ENCODE results near the gene DUS3L. TPM values are rescaled to one million over a fixed set of nuclear protein-coding genes. Genes with fewer than 3 reads are reported as not detected.

DUS3L gene
- total RNA-seq, 2 donors from 2014 or later = 40.7 to 55.8 TPM

DNA sequence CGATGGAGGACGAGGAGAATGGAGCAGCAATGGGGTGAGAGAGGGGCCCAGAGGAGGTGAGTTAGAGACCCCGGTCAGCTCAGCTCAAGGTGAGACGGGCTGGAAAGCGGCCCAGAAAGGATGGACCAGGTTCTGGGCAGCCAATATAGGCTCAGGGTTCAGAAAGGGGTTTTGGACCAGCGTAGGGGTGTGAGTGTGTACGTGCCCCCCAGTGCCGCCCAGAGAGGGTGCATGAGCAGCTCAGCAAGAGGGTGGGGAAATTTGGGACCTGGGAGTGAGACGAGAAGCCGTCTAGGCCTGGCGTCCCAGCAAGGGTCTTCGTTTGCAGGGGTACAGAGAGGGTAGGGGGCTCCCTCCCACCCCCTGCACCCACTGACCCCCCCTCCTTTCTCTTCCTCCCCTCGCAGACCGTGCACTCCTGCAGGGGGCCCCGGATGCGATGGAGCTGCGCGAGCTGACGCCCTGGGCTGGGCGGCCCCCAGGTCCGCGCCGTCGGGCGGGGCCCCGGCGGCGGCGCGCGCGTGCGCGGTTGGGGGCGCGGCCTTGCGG, 36.5 kb upstream of the DUS3L start:
- no peaks in the 10 kb centered on the region for H3K27me3 Mint-ChIP-seq (ENCODE audit: low read depth)
- DNase-seq (peak in 1 of 2 donors; percentile 7), ATAC-seq (replicated peaks in 1 of 2) (no peak)
- no peaks in the 10 kb centered on the region for H3K9me3 Mint-ChIP-seq
- peaks cover 8% of the 10 kb centered on the region for H3K4me1 Mint-ChIP-seq (ENCODE audit: low read depth)
- H3K4me3 Mint-ChIP-seq = peak overlapping the region; percentile 98 to 100
- peaks cover 2% of the 10 kb centered on the region in 2 donors for H3K36me3 Mint-ChIP-seq (ENCODE audit: insufficient read depth in 2 of 2)
- peak overlapping the region; percentile 99 for H3K27ac Mint-ChIP-seq

DNA sequence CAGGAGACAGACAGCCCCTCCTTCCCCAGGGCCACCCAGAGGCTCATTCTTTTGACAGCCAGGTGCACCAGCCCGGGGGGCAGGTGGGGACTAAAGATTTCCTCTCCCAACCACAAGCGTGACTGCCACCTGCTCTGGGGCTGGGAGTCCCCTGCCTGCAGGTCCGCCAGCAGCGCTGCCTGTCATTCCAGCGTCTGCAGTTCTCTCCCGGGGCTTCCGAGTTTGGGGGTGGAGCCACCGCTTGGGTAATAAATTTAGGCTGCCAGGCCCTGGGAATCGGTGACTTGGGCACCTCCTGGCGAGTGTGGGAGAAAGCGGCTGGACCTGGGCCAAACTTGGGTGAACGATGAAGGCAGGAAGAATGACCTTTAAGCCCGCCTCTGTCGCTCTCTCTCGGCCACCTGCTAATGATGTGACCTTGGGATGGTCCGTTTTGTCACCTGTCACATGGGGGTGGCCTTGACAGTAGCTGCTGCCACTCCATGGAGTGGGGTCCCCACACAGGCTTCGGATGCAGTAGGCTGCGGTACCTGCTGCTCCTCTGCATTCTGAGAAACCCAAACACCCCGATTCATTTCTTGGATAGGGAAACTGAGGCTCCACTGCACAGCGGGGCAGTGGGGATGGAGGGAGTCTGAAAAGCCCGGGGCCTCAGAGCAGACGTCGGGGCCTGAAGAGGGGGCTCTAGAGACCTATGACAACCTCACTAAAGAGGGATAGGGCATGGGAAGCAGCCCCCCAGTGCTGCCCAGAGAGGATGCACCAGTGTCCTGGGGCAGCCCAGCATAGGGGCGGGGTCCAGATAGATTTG, 35.8 kb upstream of the DUS3L start:
- Mint-ChIP-seq H3K4me1 (ENCODE audit: low read depth) (peaks cover 8% of the 10 kb centered on the region), H3K9me3 (no peaks in the 10 kb centered on the region), H3K27ac (peak overlapping the region; percentile 99), H3K36me3 (ENCODE audit: insufficient read depth in 2 of 2) (peaks cover 2% of the 10 kb centered on the region in 2 donors), H3K27me3 (ENCODE audit: low read depth) (no peaks in the 10 kb centered on the region), H3K4me3 (peak overlapping the region; percentile 98 to 100)
- ATAC-seq (replicated peaks in 1 of 2) = no peak
- DNase-seq = peak; percentile 13 to 22

DNA sequence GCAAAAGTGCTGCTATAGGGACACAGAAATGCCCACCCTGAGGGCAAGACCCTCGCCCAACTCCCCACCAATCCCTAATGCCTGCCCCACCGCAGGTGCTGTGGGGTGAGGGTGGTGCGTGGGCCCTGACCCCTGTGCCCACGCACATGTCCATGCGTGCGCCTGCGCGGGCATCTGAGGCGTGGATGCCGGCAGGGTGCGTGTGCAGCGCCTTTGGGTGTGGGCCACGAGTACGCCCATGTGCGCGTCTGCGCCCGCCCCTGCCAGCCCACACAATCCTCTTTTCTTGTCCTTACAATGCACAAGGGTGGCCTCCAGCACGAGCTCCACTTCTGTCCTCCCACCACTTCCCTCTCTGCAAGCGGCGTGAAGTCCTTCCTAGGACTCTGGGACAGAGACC, 34.2 kb upstream of the DUS3L start:
- Mint-ChIP-seq H3K36me3 (ENCODE audit: insufficient read depth in 2 of 2) (peaks cover 1 to 2% of the 10 kb centered on the region in 2 donors), H3K27ac (no peak overlapping the region), H3K9me3 (no peaks in the 10 kb centered on the region), H3K4me1 (ENCODE audit: low read depth) (peaks cover 8% of the 10 kb centered on the region), H3K4me3 (no peak overlapping the region), H3K27me3 (ENCODE audit: low read depth) (no peaks in the 10 kb centered on the region)
- ATAC-seq (replicated peaks in 1 of 2) (no peak), DNase-seq (no peak)

DNA sequence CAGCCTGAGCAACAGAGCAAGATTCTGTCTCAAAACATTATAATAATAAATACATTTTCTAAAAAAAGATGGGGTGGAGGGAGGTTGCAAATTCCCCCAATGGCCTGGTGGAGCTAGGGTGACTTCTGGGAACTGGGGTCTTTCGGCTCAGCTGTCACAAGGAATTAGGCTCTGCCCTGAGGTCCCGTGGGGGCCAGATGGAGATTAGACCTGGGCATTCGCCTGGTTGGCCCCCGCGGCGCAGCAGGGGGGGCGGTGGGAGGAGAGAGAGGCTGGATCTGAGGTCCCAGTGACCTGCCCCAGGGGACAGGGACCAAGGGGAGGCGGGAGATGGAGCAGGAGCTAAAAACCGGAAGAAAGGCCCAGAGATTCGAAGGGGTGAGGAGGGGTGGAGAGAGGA, 33.8 kb upstream of the DUS3L start:
- H3K27ac Mint-ChIP-seq = no peak overlapping the region
- H3K4me3 Mint-ChIP-seq = no peak overlapping the region
- H3K27me3 Mint-ChIP-seq (ENCODE audit: low read depth) = no peaks in the 10 kb centered on the region
- ATAC-seq (replicated peaks in 1 of 2) (no peak), DNase-seq (no peak)
- H3K36me3 Mint-ChIP-seq (ENCODE audit: insufficient read depth in 2 of 2) = peaks cover 0 to 2% of the 10 kb centered on the region in 2 donors
- no peaks in the 10 kb centered on the region for H3K9me3 Mint-ChIP-seq
- peaks cover 8% of the 10 kb centered on the region for H3K4me1 Mint-ChIP-seq (ENCODE audit: low read depth)

- H3K9me3 Mint-ChIP-seq = no peaks in the 10 kb centered on the region
- no peak overlapping the region for H3K27ac Mint-ChIP-seq
- no peaks in the 10 kb centered on the region for H3K27me3 Mint-ChIP-seq (ENCODE audit: low read depth)
- H3K4me3 Mint-ChIP-seq = no peak overlapping the region
- peaks cover 8% of the 10 kb centered on the region for H3K4me1 Mint-ChIP-seq (ENCODE audit: low read depth)
- ATAC-seq (replicated peaks in 1 of 2) (no peak), DNase-seq (no peak)
- H3K36me3 Mint-ChIP-seq (ENCODE audit: insufficient read depth in 2 of 2) = peaks cover 0 to 2% of the 10 kb centered on the region in 2 donors
Observed at GRCh38 chr19:5823579-5824281, 32.8 kb upstream of the DUS3L start.

- Mint-ChIP-seq H3K4me1 (ENCODE audit: low read depth) (peaks cover 8% of the 10 kb centered on the region), H3K36me3 (ENCODE audit: insufficient read depth in 2 of 2) (no peaks in the 10 kb centered on the region), H3K9me3 (no peaks in the 10 kb centered on the region), H3K27ac (no peak overlapping the region), H3K27me3 (ENCODE audit: low read depth) (no peaks in the 10 kb centered on the region), H3K4me3 (no peak overlapping the region)
- no peak for DNase-seq
- ATAC-seq (replicated peaks in 1 of 2) = no peak
Observed at GRCh38 chr19:5822181-5822844, 31.4 kb upstream of the DUS3L start.

DNA sequence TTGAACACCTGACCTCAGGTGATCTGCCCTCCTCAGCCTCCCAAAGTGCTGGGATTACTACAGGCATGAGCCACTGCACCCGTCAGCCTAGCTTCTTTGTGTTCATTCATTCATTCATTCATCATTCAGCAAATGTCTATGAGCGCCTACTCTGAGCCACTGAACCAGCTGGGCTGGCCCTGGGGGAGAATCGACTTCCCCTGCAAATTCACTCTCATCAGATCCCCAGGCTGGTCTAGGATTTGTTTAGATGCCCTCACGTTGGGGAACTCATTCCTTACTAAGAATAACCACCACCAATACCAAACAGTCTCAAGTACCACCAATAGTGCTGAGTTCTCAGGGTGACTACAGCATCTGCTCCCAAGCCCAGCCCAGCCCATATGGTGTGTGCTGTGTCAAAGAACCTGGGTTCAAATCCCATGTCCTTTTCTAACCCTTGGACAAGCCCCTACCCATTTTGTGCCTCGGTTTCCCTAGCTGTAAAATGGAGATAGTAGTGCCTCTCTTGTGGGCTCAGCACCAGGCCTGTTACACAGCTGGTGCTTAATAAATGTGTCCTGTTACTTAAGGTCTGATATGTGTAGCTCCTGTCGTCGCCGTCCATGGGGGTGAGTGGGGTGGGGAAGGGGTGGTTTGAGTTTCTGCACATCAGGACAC, 30.7 kb upstream of the DUS3L start:
- no peak overlapping the region for H3K4me3 Mint-ChIP-seq
- no peak overlapping the region for H3K27ac Mint-ChIP-seq

DNA sequence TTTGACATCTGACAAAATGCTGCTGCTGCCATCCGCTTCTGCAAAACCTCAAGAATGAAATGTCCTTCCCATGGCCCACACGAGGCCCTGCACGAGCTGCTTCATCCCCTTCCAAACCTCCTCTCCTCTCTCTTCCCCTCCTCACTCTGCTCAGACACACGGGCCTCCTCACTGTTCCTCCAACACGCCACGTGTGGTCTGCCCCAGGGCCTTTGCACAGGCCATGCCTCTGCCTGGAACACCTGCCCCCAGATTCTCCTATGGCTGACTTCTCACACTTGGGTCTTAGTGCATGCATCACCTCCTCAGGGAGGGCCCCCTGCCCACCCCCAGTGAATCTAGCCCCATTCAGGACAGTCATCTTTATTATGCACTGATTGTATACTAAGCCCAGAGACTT, 29.8 kb upstream of the DUS3L start:
- Mint-ChIP-seq H3K4me3 (no peak overlapping the region), H3K9me3 (no peaks in the 10 kb centered on the region), H3K36me3 (ENCODE audit: insufficient read depth in 2 of 2) (no peaks in the 10 kb centered on the region), H3K27ac (no peak overlapping the region), H3K4me1 (ENCODE audit: low read depth) (no peaks in the 10 kb centered on the region), H3K27me3 (ENCODE audit: low read depth) (peaks cover 9% of the 10 kb centered on the region)
- ATAC-seq (replicated peaks in 1 of 2) (no peak), DNase-seq (no peak)

More for the DNA sequence above, 30.7 kb upstream of the DUS3L start:
- Mint-ChIP-seq H3K27me3 (ENCODE audit: low read depth) (peaks cover 6% of the 10 kb centered on the region), H3K36me3 (ENCODE audit: insufficient read depth in 2 of 2) (no peaks in the 10 kb centered on the region), H3K4me1 (ENCODE audit: low read depth) (peaks cover 3% of the 10 kb centered on the region), H3K9me3 (no peaks in the 10 kb centered on the region)
- DNase-seq (no peak), ATAC-seq (replicated peaks in 1 of 2) (no peak)

DNA sequence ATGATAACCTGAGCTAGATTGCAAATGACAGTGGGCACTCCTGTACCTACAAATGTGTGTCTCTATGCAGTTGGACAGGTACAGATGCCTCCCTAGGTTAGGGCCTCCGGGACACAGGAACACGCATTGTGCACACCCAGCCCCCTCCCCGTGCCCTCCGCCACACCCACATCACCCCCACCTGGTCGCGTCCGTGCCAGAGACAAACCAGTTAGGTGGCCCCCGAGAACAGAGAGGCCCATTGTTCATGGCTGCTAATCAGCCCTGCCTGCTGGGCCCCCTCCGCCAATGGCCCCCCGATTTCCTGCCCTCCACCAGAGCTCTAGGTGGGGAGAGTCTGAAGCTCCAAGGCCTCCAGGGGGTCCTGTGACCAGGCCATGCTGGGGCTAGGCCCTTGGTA, 27.6 kb upstream of the DUS3L start:
- DNase-seq (no peak), ATAC-seq (replicated peaks in 1 of 2) (no peak)
- Mint-ChIP-seq H3K27me3 (ENCODE audit: low read depth) (peaks cover 9% of the 10 kb centered on the region), H3K4me1 (ENCODE audit: low read depth) (no peaks in the 10 kb centered on the region), H3K36me3 (ENCODE audit: insufficient read depth in 2 of 2) (no peaks in the 10 kb centered on the region), H3K9me3 (no peaks in the 10 kb centered on the region), H3K4me3 (no peak overlapping the region), H3K27ac (no peak overlapping the region)

GRCh38 chr19:5817218-5817617, 26.3 kb upstream of the DUS3L start:
- ATAC-seq (replicated peaks in 1 of 2) (no peak), DNase-seq (no peak)
- no peak overlapping the region for H3K27ac Mint-ChIP-seq
- H3K9me3 Mint-ChIP-seq = no peaks in the 10 kb centered on the region
- H3K27me3 Mint-ChIP-seq (ENCODE audit: low read depth) = peaks cover 9% of the 10 kb centered on the region
- no peaks in the 10 kb centered on the region for H3K4me1 Mint-ChIP-seq (ENCODE audit: low read depth)
- H3K4me3 Mint-ChIP-seq = no peak overlapping the region
- no peaks in the 10 kb centered on the region for H3K36me3 Mint-ChIP-seq (ENCODE audit: insufficient read depth in 2 of 2)

DNA sequence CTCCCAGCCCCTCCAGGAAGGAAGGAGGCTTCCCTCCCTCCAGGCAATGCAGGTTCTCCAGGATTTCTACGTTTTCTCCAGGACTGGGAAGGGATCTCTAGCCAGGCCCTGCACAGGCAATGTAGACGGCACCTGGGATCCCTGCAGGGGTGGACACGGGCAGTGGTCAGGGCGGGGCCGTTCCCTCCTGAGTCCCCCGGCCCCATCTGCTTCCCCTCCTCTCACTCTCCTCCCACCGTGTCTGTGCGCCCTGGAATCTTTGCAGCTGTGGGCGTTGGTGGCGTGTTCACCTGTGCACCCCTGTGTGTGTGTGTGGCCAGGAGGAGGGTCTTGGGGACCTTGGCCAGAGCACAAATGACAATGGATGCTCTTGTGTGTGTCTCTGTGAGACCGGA, 23.9 kb upstream of the DUS3L start:
- no peak overlapping the region for H3K4me3 Mint-ChIP-seq
- ATAC-seq (replicated peaks in 1 of 2) = no peak

DNA sequence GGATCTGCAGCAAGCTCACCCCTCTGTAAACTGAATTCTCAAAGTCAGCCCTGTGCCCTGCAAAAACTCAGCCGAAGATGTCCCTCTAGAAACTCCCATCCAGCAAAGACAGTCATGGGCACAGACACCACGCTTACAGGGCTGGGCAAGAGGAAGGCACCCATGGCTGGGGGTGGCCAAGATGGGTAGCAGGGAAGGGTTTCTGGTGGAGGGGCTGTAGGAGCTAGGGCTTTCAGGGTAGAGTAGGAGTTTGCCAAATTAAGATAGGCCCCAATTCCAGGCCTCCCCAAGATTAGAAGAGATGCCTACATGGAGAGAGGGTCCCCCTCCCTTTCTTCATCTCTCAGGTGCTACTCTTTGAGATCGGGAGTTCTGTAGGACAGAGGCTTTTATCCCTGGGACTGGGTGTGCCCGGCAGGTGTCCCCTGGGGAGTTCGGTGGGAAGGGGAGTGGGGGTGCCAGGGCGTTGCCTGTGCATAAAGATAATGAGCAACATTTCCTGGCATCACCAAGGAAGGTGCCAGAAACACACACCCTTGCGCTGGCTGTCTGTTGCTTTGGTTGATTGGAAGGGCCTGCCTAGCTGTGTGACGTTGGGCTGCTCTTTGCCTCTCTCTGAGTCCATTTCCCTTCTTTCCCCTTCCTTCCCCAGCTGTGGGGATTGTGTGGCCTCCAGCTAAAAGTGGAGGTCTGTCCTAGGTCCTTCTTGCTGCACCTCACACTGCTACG, 23.3 kb upstream of the DUS3L start:
- no peak for ATAC-seq (replicated peaks in 1 of 2)
- peaks cover 9% of the 10 kb centered on the region for H3K27me3 Mint-ChIP-seq (ENCODE audit: low read depth)

More for the DNA sequence above, 23.9 kb upstream of the DUS3L start:
- Mint-ChIP-seq H3K27ac (no peak overlapping the region), H3K27me3 (ENCODE audit: low read depth) (peaks cover 9% of the 10 kb centered on the region), H3K9me3 (no peaks in the 10 kb centered on the region), H3K4me1 (ENCODE audit: low read depth) (no peaks in the 10 kb centered on the region), H3K36me3 (ENCODE audit: insufficient read depth in 2 of 2) (no peaks in the 10 kb centered on the region)
- DNase-seq = no peak

More for the DNA sequence above, 23.3 kb upstream of the DUS3L start:
- no peaks in the 10 kb centered on the region for H3K36me3 Mint-ChIP-seq (ENCODE audit: insufficient read depth in 2 of 2)
- H3K4me3 Mint-ChIP-seq = no peak overlapping the region
- no peaks in the 10 kb centered on the region for H3K9me3 Mint-ChIP-seq
- DNase-seq = no peak
- no peaks in the 10 kb centered on the region for H3K4me1 Mint-ChIP-seq (ENCODE audit: low read depth)
- H3K27ac Mint-ChIP-seq = no peak overlapping the region

Data from activated T-cell treated with anti-CD3 and anti-CD28 coated beads, Interleukin-2, amount 50 U/mL, for 72 hours (primary cell).